PC-3 (cell line): ENCODE measurements around the gene NAGK. TPM values are rescaled to one million over a fixed set of nuclear protein-coding genes. Genes with fewer than 3 reads are reported as not detected.

Experiments used
- ATAC-seq: fragments of 200-7000 bp; cut with Tn5 transposase; 2 replicates; pipeline ENCODE4 v1.9.1; 2020; ENCODE audit warnings: mild to moderate bottlenecking, moderate library complexity
- BruUV-seq: library from RNA; stranded (reverse); fragments of 400-500 nt; replicated peaks from 2 replicates; lab custom pipeline; 2021; lab: Mats Ljungman, UMichigan
- CTCF ChIA-PET: fragments of 300-600 bp; sonication (Branson Sonifier 250); formaldehyde crosslinking; loops from one replicate; lab custom pipeline; 2022; ENCODE audit warnings: antibody characterized with exemption; lab: Charles Lee
- POLR2A ChIA-PET: fragments of 300-600 bp; sonication (Branson Sonifier 250); formaldehyde crosslinking; loops from one replicate; lab custom pipeline; 2022; ENCODE audit warnings: antibody characterized with exemption; ENCODE audit not compliant: unreplicated experiment; lab: Charles Lee
- DNase-seq: peaks from one replicate; pipeline ENCODE4 v3.0.0-alpha.2; 2015
- H2AFZ ChIP-seq: fragments of 300-600 bp; sonication (generic); 2 replicates; pipeline ENCODE4 v1.6.0; 2016; ENCODE audit warnings: antibody characterized with exemption, low read length
- H3F3A ChIP-seq: fragments of 300-600 bp; sonication (generic); one replicate; pipeline ENCODE4 v1.6.0; 2017; ENCODE audit warnings: antibody characterized with exemption, low read length, control low read depth, mild to moderate bottlenecking; ENCODE audit not compliant: unreplicated experiment
- H3K27ac ChIP-seq: fragments of 300-600 bp; sonication (generic); 2 replicates; pipeline ENCODE4 v1.5.1; 2016; ENCODE audit warnings: mild to moderate bottlenecking, low read length
- H3K27me3 ChIP-seq: fragments of 300-600 bp; sonication (generic); 2 replicates; pipeline ENCODE4 v1.6.1; 2016; ENCODE audit warnings: low read length, mixed read lengths
- H3K36me3 ChIP-seq: fragments of 300-600 bp; sonication (generic); 2 replicates; pipeline ENCODE4 v1.6.1; 2016; ENCODE audit warnings: low read depth, mixed run types, low read length, mixed read lengths
- H3K4me1 ChIP-seq: fragments of 300-600 bp; sonication (generic); 2 replicates; pipeline ENCODE4 v1.5.1; 2016; ENCODE audit warnings: low read length; ENCODE audit not compliant: insufficient read depth
- H3K4me2 ChIP-seq: fragments of 300-600 bp; sonication (generic); 2 replicates; pipeline ENCODE4 v1.6.0; 2016; ENCODE audit warnings: low read length
- H3K4me3 ChIP-seq: fragments of 300-600 bp; sonication (generic); 2 replicates; pipeline ENCODE4 v1.5.1; 2016; ENCODE audit warnings: mild to moderate bottlenecking, low read length, mixed read lengths
- H3K79me2 ChIP-seq: fragments of 300-600 bp; sonication (generic); 2 replicates; pipeline ENCODE4 v1.6.1; 2017; ENCODE audit warnings: low read length, mixed read lengths
- H3K9ac ChIP-seq: fragments of 300-600 bp; sonication (generic); 2 replicates; pipeline ENCODE4 v1.6.0; 2016; ENCODE audit warnings: mild to moderate bottlenecking, low read length
- H3K9me2 ChIP-seq: fragments of 300-600 bp; sonication (generic); replicated peaks from 2 replicates; pipeline ENCODE4 v1.6.1; 2016; ENCODE audit warnings: mixed run types, low read length, mixed read lengths
- H3K9me3 ChIP-seq: fragments of 300-600 bp; sonication (generic); 2 replicates; pipeline ENCODE4 v1.6.1; 2016; ENCODE audit warnings: low read length, mixed read lengths
- H4K20me1 ChIP-seq: fragments of 300-600 bp; sonication (generic); 2 replicates; pipeline ENCODE4 v1.6.1; 2016; ENCODE audit warnings: low read length, mixed read lengths
- EZH2 ChIP-seq: fragments of 300-600 bp; sonication (generic); IDR thresholded peaks from one replicate; pipeline ENCODE4 v1.6.1; 2017; ENCODE audit warnings: antibody characterized with exemption, mild to moderate bottlenecking, low read length; ENCODE audit not compliant: unreplicated experiment
- EZH2phosphoT487 ChIP-seq: fragments of 300-600 bp; sonication (generic); IDR thresholded peaks from 2 replicates; pipeline ENCODE4 v1.6.1; 2018; ENCODE audit warnings: mild to moderate bottlenecking, antibody characterized with exemption, low read length, borderline replicate concordance
- intact Hi-C: fragments of 100-400 bp; cut with micrococcal nuclease; formaldehyde crosslinking; loops from 2 replicates; pipeline ENCODE4 v1.9.0; 2023
- total RNA-seq: library from RNA; depleted of rRNA; stranded (reverse); fragments of >200 nt; gene quantifications from 2 replicates; pipeline ENCODE4 v1.2.3, GENCODE V29; 2014
- TF ChIP-seq, protein P1 (sequence below): fragments of 300-600 bp; sonication (generic); conservative IDR thresholded peaks from 2 replicates; pipeline ENCODE4 v1.5.1; 2017; ENCODE audit warnings: antibody characterized with exemption, low read depth, mild to moderate bottlenecking, low read length

Gene NAGK
- total RNA-seq, 1 experiment from 2014 or later, result 70.5 TPM

DNA sequence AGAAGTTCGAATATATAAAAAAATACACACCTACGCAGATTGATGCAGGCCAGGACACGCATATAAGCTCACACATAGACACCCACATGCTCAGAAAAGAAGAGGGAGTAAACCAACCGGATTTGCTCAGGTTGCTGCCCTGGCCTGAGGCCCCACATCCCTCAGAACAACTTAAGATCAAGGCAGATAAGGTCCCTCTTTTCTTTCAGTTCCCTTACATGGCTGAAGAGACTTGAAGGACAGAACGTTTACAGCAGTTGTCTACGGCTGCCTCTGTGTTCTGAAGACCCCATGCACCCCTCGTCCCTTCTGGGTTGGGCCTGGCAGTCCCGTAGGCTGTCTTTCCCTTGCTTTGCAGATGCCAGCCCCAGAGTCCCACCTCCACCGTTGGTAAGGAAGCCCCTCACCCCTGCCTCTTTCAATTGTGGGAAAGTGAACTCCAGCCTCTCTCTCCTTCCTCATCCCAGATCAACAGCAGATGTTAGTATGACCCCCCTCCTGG is 4.3 kb upstream of the NAGK start:
- Histone ChIP-seq H3K9me3 (no peaks in the 10 kb centered on the region), H3K4me3 (no peak overlapping the region), H3K36me3 (no peaks in the 10 kb centered on the region), H3K9ac (no peak overlapping the region), H3K4me1 (peaks cover 6% of the 10 kb centered on the region), H3K27me3 (no peaks in the 10 kb centered on the region; the same call in 1 of the 2 replicates), H3K27ac (no peak overlapping the region), H3K79me2 (peaks cover 6% of the 10 kb centered on the region), H3K9me2 (no peaks in the 10 kb centered on the region), H2AFZ (no peak overlapping the region), H3F3A (no peaks in the 10 kb centered on the region), H3K4me2 (no peak overlapping the region), H4K20me1 (no peaks in the 10 kb centered on the region)
- TF ChIP-seq EZH2phosphoT487 (no peak), EZH2 (no peak)
- TF ChIP-seq, protein P1, sequence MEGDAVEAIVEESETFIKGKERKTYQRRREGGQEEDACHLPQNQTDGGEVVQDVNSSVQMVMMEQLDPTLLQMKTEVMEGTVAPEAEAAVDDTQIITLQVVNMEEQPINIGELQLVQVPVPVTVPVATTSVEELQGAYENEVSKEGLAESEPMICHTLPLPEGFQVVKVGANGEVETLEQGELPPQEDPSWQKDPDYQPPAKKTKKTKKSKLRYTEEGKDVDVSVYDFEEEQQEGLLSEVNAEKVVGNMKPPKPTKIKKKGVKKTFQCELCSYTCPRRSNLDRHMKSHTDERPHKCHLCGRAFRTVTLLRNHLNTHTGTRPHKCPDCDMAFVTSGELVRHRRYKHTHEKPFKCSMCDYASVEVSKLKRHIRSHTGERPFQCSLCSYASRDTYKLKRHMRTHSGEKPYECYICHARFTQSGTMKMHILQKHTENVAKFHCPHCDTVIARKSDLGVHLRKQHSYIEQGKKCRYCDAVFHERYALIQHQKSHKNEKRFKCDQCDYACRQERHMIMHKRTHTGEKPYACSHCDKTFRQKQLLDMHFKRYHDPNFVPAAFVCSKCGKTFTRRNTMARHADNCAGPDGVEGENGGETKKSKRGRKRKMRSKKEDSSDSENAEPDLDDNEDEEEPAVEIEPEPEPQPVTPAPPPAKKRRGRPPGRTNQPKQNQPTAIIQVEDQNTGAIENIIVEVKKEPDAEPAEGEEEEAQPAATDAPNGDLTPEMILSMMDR, result no peak
- no TSS peak for BruUV-seq
- ChIA-PET POLR2A (no interaction called here), CTCF (no interaction called here)
- intact Hi-C loops, result no loop called here
- ATAC-seq, result no peak
- no peak for DNase-seq

DNA sequence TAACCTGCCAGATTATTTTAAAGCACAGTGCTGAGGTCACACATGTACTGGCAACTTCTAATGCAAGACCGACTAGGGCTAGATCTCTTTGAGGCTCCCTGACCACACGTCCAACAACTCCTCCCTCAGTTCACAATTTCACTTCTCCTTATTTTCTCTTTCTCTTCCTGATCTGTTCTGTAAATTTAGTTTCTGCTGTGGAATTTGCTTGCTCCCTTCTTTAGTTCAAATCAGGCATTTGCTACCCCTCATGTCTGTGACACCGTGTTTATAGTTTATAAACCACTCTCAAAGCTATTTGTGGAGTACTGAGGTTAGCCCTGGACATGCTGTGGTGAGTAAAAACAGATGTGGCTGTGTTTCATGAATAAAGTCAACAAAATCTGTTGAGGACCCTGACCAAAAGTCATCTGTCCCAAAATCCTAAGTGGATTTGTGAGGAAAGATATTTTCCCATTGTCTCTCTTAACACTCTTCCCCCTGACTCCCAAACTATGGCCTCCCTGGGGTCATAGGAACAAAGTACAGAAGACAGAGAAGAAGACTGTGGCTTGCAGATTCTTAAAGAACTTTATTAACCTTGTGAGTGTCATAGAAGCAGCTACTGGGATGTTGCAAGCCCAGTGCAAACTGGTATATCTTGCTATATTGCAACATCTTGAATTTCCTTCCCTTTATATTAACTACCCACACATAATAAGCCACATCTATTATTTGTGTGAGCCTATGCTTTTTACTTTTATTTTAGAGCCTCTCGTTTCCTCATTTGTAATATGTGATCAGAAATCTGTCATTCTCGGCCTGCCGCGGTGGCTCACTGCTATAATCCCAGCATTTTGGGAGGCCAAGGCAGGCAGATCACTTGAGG is 3.5 kb upstream of the NAGK start:
- H3K9me3 ChIP-seq, result no peaks in the 10 kb centered on the region
- no peak for ATAC-seq
- peaks cover 15% of the 10 kb centered on the region for H3K79me2 ChIP-seq
- peaks cover 14% of the 10 kb centered on the region for H3K4me1 ChIP-seq
- CTCF ChIA-PET, result no interaction called here
- no peaks in the 10 kb centered on the region for H3F3A ChIP-seq
- H3K4me3 ChIP-seq, result no peak overlapping the region
- no peak overlapping the region for H3K9ac ChIP-seq
- intact Hi-C loops, result no loop called here
- no peaks in the 10 kb centered on the region for H4K20me1 ChIP-seq
- BruUV-seq, result no TSS peak
- H3K4me2 ChIP-seq, result no peak overlapping the region
- no peak for DNase-seq
- H3K27ac ChIP-seq, result no peak overlapping the region
- POLR2A ChIA-PET, result no interaction called here
- no peaks in the 10 kb centered on the region for H3K9me2 ChIP-seq
- TF ChIP-seq EZH2phosphoT487 (no peak), EZH2 (no peak)
- TF ChIP-seq, protein P1, result no peak
- no peaks in the 10 kb centered on the region; the same call in 1 of the 2 replicates for H3K27me3 ChIP-seq
- H3K36me3 ChIP-seq, result no peaks in the 10 kb centered on the region
- no peak overlapping the region for H2AFZ ChIP-seq

DNA sequence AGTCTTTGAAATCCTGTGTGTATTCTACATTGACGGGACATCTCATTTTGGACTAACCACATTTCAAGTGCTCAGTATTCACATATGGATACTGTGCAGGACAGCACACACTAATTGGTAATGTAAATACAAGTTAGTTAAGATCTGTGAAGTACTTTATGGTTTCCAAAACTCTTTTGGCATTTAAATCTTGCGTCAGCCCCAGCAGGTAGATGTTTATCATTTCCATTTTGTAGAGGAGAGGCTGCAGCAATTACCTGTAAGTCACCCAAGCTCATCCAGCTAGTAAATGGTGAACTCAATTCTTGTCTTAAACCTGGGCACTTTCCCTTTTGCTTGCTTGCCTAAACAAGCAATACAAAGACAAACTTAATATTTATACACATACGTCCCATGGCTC is 1.6 kb upstream of the NAGK start:
- no peak overlapping the region for H3K4me2 ChIP-seq
- H3K9me3 ChIP-seq, result no peaks in the 10 kb centered on the region
- no peak overlapping the region for H2AFZ ChIP-seq
- ATAC-seq, result no peak
- H3K27ac ChIP-seq, result no peak overlapping the region
- no TSS peak for BruUV-seq
- H4K20me1 ChIP-seq, result no peaks in the 10 kb centered on the region
- H3K4me3 ChIP-seq, result no peak overlapping the region
- no peaks in the 10 kb centered on the region; the same call in 1 of the 2 replicates for H3K27me3 ChIP-seq
- intact Hi-C loops, result no loop called here
- POLR2A ChIA-PET, result no interaction called here
- H3K9me2 ChIP-seq, result no peaks in the 10 kb centered on the region
- no peak for DNase-seq
- H3K4me1 ChIP-seq, result peaks cover 29% of the 10 kb centered on the region
- H3F3A ChIP-seq, result no peaks in the 10 kb centered on the region
- H3K79me2 ChIP-seq, result peaks cover 28% of the 10 kb centered on the region
- no peaks in the 10 kb centered on the region for H3K36me3 ChIP-seq
- CTCF ChIA-PET, result no interaction called here
- TF ChIP-seq EZH2phosphoT487 (no peak), EZH2 (no peak)
- TF ChIP-seq, protein P1, result no peak
- no peak overlapping the region for H3K9ac ChIP-seq
